Suprapubic skin (tissue), 4 donors: ENCODE results near the gene LTN1.

Experiments used
- EP300 ChIP-seq: sonication (generic); formaldehyde crosslinking; IDR thresholded peaks from one replicate; pipeline ENCODE4 v1.6.1; 2017; ENCODE audit warnings: antibody characterized with exemption
- POLR2A ChIP-seq, 2 donors: fragments of 450-650 bp; IDR thresholded peaks; one replicate each; pipeline ENCODE4 v1.6.1; 2017; ENCODE audit warnings: antibody characterized with exemption in 2 of 2, mild to moderate bottlenecking in 2 of 2, moderate library complexity in 2 of 2
- POLR2AphosphoS5 ChIP-seq, 3 donors: sonication (generic); formaldehyde crosslinking; IDR thresholded peaks; one replicate each; pipeline ENCODE4 v1.6.1; 2017; ENCODE audit warnings: antibody characterized with exemption in 3 of 3
- TF ChIP-seq, protein P1 (sequence below), 2 donors: fragments of 200-600 bp in 1 of 2; fragments of 450-650 bp in 1 of 2; sonication (generic) in 1 of 2; IDR thresholded peaks; one replicate each; pipeline ENCODE4 v1.5.1; 2016 to 2019; ENCODE audit warnings: antibody characterized with exemption in 2 of 2, mild to moderate bottlenecking in 1 of 2, moderate library complexity in 1 of 2

DNA sequence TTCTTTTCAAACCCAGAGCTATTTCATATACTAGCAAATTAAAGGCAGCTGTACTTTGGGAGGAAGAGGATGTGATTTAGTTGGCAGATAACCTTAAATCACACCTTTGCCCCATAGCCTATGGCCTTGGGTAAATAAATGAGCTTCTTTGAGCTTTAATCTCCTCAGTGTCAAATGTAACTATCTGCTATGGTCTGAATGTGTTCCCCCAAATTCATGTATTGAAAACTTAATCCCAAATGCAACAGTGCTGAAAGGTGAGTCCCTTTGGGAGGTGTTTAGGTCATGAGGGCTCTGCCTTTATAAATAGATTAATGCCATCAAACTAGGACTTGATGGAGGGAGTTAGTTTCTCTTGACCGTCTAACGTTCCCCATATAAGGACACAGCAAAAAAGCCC is 85.8 kb downstream of the LTN1 start:
- TF ChIP-seq POLR2A (IDR thresholded peaks at IDR 0.05) (no peak), POLR2AphosphoS5 (IDR thresholded peaks at IDR 0.05) (no peak), EP300 (no peak)
- TF ChIP-seq, protein P1, sequence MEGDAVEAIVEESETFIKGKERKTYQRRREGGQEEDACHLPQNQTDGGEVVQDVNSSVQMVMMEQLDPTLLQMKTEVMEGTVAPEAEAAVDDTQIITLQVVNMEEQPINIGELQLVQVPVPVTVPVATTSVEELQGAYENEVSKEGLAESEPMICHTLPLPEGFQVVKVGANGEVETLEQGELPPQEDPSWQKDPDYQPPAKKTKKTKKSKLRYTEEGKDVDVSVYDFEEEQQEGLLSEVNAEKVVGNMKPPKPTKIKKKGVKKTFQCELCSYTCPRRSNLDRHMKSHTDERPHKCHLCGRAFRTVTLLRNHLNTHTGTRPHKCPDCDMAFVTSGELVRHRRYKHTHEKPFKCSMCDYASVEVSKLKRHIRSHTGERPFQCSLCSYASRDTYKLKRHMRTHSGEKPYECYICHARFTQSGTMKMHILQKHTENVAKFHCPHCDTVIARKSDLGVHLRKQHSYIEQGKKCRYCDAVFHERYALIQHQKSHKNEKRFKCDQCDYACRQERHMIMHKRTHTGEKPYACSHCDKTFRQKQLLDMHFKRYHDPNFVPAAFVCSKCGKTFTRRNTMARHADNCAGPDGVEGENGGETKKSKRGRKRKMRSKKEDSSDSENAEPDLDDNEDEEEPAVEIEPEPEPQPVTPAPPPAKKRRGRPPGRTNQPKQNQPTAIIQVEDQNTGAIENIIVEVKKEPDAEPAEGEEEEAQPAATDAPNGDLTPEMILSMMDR (IDR thresholded peaks at IDR 0.05): no peak
